H1 (cell line): ENCODE data around the gene STX16. TPM values are rescaled to one million over a fixed set of nuclear protein-coding genes. Genes with fewer than 3 reads are reported as not detected.

Experiments
- CHD1 ChIP-seq: IDR thresholded peaks from 2 replicates; pipeline ENCODE4 v1.6.1; 2012; ENCODE audit warnings: low read depth, low read length, improper control_type of control experiment
- CTBP2 ChIP-seq: IDR thresholded peaks from 2 replicates; pipeline ENCODE4 v1.7.0; 2011; ENCODE audit warnings: borderline replicate concordance, mild to moderate bottlenecking, moderate library complexity, mixed read lengths, low read length; ENCODE audit not compliant: insufficient read depth, insufficient read length
- EGR1 ChIP-seq: IDR thresholded peaks from 2 replicates; pipeline ENCODE4 v1.6.1; 2011; ENCODE audit warnings: low read depth, low read length, borderline replicate concordance
- GABPA ChIP-seq: IDR thresholded peaks from 2 replicates; pipeline ENCODE4 v1.6.1; 2011; ENCODE audit warnings: mild to moderate bottlenecking, low read length, moderate library complexity, borderline replicate concordance; ENCODE audit not compliant: insufficient read depth
- JUN ChIP-seq: IDR thresholded peaks from 2 replicates; pipeline ENCODE4 v1.6.1; 2011; ENCODE audit warnings: low read depth, mild to moderate bottlenecking, improper control_type of control experiment, low read length
- PHF8 ChIP-seq: fragments of 200-600 bp; sonication (generic); conservative IDR thresholded peaks from 2 replicates; pipeline ENCODE4 v1.7.1; 2012; ENCODE audit warnings: low read depth, mild to moderate bottlenecking, inconsistent platforms, low read length, moderate library complexity
- SAP30 ChIP-seq: fragments of 300-600 bp; sonication (generic); IDR thresholded peaks from 2 replicates; pipeline ENCODE4 v1.7.1; 2012; ENCODE audit warnings: low read length, moderate library complexity, mild to moderate bottlenecking, inconsistent platforms; ENCODE audit not compliant: insufficient read depth, insufficient replicate concordance
- polyA plus RNA-seq, 7 experiments: library from polyadenylated mRNA; depleted of rRNA in 3 of 7; stranded (reverse) in 5 of 7; unstranded in 2 of 7; fragments of >200 nt in 5 of 7; fragments of 200-250 nt in 2 of 7; gene quantifications; 1 replicate in 5 of 7; 2 replicates in 1 of 7; 4 replicates in 1 of 7; pipeline versions ENCODE4 v1.2.1 to v1.2.3, GENCODE V29; 2011 to 2013; ENCODE audit warnings: missing spikeins in 2 of 7, mixed read lengths in 2 of 7
- total RNA-seq: library from RNA; stranded (reverse); fragmentation: NEBNext Ultra II Directional; extraction: Animal tissue kit (Norgen Biotek cat#: 25700); gene quantifications from 2 replicates; pipeline ENCODE4 v1.2.1, GENCODE V29; 2021
- TF ChIP-seq, protein P1 (sequence below): fragments of 300-600 bp; sonication (generic); IDR thresholded peaks from 2 replicates; pipeline ENCODE4 v1.7.1; 2012; ENCODE audit warnings: low read length, moderate library complexity, mild to moderate bottlenecking, inconsistent platforms; ENCODE audit not compliant: insufficient replicate concordance
- TF ChIP-seq, protein P2 (sequence below): IDR thresholded peaks from 2 replicates; pipeline ENCODE4 v1.6.1; 2012; ENCODE audit warnings: inconsistent platforms

STX16 gene
- total and polyA plus RNA-seq, 2 of the 8 experiments (the other 6 are each of a cell fraction or from before 2014, with no cell fraction given): 45.2 to 61.6 TPM

DNA sequence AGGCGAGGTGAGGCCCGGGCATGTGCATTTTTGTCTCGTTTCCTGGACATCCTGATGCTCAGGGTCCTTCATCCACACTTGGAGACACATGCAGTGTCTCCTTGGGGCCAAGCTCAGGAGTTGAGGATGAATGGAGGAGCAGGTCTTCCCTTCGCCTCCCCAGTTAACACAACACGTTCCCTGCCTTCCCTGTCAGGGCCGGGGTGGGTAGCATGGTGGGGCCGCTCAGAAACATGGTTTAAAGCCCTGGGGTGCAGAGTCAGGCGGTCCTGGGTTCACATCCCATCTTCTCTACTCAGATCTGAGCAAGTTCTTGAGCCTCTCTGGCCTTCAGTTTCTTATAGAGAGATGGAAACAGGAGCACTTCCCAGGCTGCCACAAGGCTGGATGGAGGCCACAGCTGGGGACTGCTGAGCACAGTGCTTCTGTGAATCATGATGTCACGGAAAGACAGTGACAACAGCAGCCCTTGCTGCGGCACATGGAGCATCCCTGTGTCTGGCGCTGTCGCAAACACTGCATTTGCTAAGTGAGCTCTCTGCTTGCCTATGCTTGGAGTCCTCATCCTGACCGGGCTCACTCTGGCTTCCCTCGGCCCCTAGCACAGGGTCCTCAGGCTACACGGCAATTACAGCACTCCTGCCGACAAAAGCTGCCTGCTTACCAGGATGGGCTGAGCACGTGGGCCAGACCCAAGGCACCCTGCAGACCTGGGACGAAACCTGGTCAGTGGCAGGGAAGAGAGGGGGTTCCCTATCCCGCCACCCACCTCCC is 45.6 kb upstream of the STX16 start (continued):
- TF ChIP-seq, protein P1, sequence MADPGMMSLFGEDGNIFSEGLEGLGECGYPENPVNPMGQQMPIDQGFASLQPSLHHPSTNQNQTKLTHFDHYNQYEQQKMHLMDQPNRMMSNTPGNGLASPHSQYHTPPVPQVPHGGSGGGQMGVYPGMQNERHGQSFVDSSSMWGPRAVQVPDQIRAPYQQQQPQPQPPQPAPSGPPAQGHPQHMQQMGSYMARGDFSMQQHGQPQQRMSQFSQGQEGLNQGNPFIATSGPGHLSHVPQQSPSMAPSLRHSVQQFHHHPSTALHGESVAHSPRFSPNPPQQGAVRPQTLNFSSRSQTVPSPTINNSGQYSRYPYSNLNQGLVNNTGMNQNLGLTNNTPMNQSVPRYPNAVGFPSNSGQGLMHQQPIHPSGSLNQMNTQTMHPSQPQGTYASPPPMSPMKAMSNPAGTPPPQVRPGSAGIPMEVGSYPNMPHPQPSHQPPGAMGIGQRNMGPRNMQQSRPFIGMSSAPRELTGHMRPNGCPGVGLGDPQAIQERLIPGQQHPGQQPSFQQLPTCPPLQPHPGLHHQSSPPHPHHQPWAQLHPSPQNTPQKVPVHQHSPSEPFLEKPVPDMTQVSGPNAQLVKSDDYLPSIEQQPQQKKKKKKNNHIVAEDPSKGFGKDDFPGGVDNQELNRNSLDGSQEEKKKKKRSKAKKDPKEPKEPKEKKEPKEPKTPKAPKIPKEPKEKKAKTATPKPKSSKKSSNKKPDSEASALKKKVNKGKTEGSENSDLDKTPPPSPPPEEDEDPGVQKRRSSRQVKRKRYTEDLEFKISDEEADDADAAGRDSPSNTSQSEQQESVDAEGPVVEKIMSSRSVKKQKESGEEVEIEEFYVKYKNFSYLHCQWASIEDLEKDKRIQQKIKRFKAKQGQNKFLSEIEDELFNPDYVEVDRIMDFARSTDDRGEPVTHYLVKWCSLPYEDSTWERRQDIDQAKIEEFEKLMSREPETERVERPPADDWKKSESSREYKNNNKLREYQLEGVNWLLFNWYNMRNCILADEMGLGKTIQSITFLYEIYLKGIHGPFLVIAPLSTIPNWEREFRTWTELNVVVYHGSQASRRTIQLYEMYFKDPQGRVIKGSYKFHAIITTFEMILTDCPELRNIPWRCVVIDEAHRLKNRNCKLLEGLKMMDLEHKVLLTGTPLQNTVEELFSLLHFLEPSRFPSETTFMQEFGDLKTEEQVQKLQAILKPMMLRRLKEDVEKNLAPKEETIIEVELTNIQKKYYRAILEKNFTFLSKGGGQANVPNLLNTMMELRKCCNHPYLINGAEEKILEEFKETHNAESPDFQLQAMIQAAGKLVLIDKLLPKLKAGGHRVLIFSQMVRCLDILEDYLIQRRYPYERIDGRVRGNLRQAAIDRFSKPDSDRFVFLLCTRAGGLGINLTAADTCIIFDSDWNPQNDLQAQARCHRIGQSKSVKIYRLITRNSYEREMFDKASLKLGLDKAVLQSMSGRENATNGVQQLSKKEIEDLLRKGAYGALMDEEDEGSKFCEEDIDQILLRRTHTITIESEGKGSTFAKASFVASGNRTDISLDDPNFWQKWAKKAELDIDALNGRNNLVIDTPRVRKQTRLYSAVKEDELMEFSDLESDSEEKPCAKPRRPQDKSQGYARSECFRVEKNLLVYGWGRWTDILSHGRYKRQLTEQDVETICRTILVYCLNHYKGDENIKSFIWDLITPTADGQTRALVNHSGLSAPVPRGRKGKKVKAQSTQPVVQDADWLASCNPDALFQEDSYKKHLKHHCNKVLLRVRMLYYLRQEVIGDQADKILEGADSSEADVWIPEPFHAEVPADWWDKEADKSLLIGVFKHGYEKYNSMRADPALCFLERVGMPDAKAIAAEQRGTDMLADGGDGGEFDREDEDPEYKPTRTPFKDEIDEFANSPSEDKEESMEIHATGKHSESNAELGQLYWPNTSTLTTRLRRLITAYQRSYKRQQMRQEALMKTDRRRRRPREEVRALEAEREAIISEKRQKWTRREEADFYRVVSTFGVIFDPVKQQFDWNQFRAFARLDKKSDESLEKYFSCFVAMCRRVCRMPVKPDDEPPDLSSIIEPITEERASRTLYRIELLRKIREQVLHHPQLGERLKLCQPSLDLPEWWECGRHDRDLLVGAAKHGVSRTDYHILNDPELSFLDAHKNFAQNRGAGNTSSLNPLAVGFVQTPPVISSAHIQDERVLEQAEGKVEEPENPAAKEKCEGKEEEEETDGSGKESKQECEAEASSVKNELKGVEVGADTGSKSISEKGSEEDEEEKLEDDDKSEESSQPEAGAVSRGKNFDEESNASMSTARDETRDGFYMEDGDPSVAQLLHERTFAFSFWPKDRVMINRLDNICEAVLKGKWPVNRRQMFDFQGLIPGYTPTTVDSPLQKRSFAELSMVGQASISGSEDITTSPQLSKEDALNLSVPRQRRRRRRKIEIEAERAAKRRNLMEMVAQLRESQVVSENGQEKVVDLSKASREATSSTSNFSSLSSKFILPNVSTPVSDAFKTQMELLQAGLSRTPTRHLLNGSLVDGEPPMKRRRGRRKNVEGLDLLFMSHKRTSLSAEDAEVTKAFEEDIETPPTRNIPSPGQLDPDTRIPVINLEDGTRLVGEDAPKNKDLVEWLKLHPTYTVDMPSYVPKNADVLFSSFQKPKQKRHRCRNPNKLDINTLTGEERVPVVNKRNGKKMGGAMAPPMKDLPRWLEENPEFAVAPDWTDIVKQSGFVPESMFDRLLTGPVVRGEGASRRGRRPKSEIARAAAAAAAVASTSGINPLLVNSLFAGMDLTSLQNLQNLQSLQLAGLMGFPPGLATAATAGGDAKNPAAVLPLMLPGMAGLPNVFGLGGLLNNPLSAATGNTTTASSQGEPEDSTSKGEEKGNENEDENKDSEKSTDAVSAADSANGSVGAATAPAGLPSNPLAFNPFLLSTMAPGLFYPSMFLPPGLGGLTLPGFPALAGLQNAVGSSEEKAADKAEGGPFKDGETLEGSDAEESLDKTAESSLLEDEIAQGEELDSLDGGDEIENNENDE: no peak
- no peak for TF ChIP-seq EGR1
- no peak for TF ChIP-seq PHF8
- TF ChIP-seq CHD1: no peak
- TF ChIP-seq CTBP2: no peak
- TF ChIP-seq, protein P2, sequence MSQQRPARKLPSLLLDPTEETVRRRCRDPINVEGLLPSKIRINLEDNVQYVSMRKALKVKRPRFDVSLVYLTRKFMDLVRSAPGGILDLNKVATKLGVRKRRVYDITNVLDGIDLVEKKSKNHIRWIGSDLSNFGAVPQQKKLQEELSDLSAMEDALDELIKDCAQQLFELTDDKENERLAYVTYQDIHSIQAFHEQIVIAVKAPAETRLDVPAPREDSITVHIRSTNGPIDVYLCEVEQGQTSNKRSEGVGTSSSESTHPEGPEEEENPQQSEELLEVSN: no peak
- TF ChIP-seq GABPA: no peak
- no peak for TF ChIP-seq SAP30
- no peak for TF ChIP-seq JUN
